T-helper 1 cell treated with Interleukin-12 subunit alpha and Interleukin-12 subunit beta and Interleukin-4 antibody, amounts not matched to agents 30 μg/mL and 1 μg/mL, for 36 hours (primary cell): ENCODE results near the gene GAS7.

Experiments
- H3K27ac Mint-ChIP-seq: one replicate; pipeline ENCODE4 v1.8.0; 2021; ENCODE audit warnings: mild to moderate bottlenecking, mixed read lengths
- H3K27me3 Mint-ChIP-seq: one replicate; pipeline ENCODE4 v1.8.0; 2021; ENCODE audit warnings: low read depth, mixed read lengths
- H3K36me3 Mint-ChIP-seq: one replicate; pipeline ENCODE4 v1.8.0; 2021; ENCODE audit warnings: low read depth, mixed read lengths
- H3K4me1 Mint-ChIP-seq: one replicate; pipeline ENCODE4 v1.8.0; 2021; ENCODE audit warnings: low read depth, mixed read lengths
- H3K4me3 Mint-ChIP-seq: one replicate; pipeline ENCODE4 v1.8.0; 2021; ENCODE audit warnings: mild to moderate bottlenecking, moderate library complexity, mixed read lengths
- H3K9me3 Mint-ChIP-seq: one replicate; pipeline ENCODE4 v1.8.0; 2021; ENCODE audit warnings: mixed read lengths

Gene GAS7

GRCh38 chr17:9908649-9909042 lies 289.8 kb downstream of the GAS7 start:
- H3K27me3 Mint-ChIP-seq: no peaks in the 10 kb centered on the region

GRCh38 chr17:9907883-9908648 lies 290.3 kb downstream of the GAS7 start:
- no peaks in the 10 kb centered on the region for H3K4me1 Mint-ChIP-seq
- H3K27ac Mint-ChIP-seq: no peak overlapping the region
- H3K27me3 Mint-ChIP-seq: no peaks in the 10 kb centered on the region
- H3K4me3 Mint-ChIP-seq: no peak overlapping the region
- no peaks in the 10 kb centered on the region for H3K36me3 Mint-ChIP-seq
- no peaks in the 10 kb centered on the region for H3K9me3 Mint-ChIP-seq

More at GRCh38 chr17:9908649-9909042, 289.8 kb downstream of the GAS7 start:
- no peaks in the 10 kb centered on the region for H3K4me1 Mint-ChIP-seq
- no peaks in the 10 kb centered on the region for H3K36me3 Mint-ChIP-seq
- no peaks in the 10 kb centered on the region for H3K9me3 Mint-ChIP-seq
- no peak overlapping the region for H3K27ac Mint-ChIP-seq
- H3K4me3 Mint-ChIP-seq: no peak overlapping the region

GRCh38 chr17:9907131-9907530 lies 291.3 kb downstream of the GAS7 start:
- Mint-ChIP-seq H3K9me3 (no peaks in the 10 kb centered on the region), H3K27ac (no peak overlapping the region), H3K4me3 (no peak overlapping the region), H3K4me1 (no peaks in the 10 kb centered on the region), H3K36me3 (no peaks in the 10 kb centered on the region), H3K27me3 (no peaks in the 10 kb centered on the region)

- Mint-ChIP-seq H3K9me3 (no peaks in the 10 kb centered on the region), H3K4me3 (no peak overlapping the region), H3K4me1 (no peaks in the 10 kb centered on the region), H3K27me3 (no peaks in the 10 kb centered on the region), H3K27ac (no peak overlapping the region), H3K36me3 (no peaks in the 10 kb centered on the region)
Observed at GRCh38 chr17:9906616-9907015, 291.8 kb downstream of the GAS7 start.

GRCh38 chr17:9905902-9906301 lies 292.5 kb downstream of the GAS7 start:
- H3K4me3 Mint-ChIP-seq: no peak overlapping the region
- H3K27ac Mint-ChIP-seq: no peak overlapping the region
- no peaks in the 10 kb centered on the region for H3K9me3 Mint-ChIP-seq
- H3K27me3 Mint-ChIP-seq: no peaks in the 10 kb centered on the region
- no peaks in the 10 kb centered on the region for H3K4me1 Mint-ChIP-seq
- H3K36me3 Mint-ChIP-seq: no peaks in the 10 kb centered on the region

- Mint-ChIP-seq H3K4me3 (no peak within 1 kb of the TSS), H3K9me3 (no peaks in the 10 kb centered on the region), H3K27ac (no peak within 1 kb of the TSS), H3K36me3 (no peaks in the 10 kb centered on the region), H3K4me1 (no peaks in the 10 kb centered on the region), H3K27me3 (no peaks in the 10 kb centered on the region)
Observed at GRCh38 chr17:9905078-9905415, 293.4 kb downstream of the GAS7 start, which contains the start of gene RCVRN. RCVRN (minus strand) TSS chr17:9905271; CDS start chr17:9905180, 91 bp downstream.

- Mint-ChIP-seq H3K4me1 (no peaks in the 10 kb centered on the region), H3K36me3 (no peaks in the 10 kb centered on the region), H3K4me3 (no peak overlapping the region), H3K27me3 (no peaks in the 10 kb centered on the region), H3K9me3 (no peaks in the 10 kb centered on the region), H3K27ac (no peak overlapping the region)
Observed at GRCh38 chr17:9904277-9905077, 293.9 kb downstream of the GAS7 start.

GRCh38 chr17:9902120-9902519 lies 296.3 kb downstream of the GAS7 start:
- H3K27ac Mint-ChIP-seq: no peak overlapping the region
- H3K4me1 Mint-ChIP-seq: no peaks in the 10 kb centered on the region
- no peak overlapping the region for H3K4me3 Mint-ChIP-seq
- no peaks in the 10 kb centered on the region for H3K36me3 Mint-ChIP-seq
- H3K9me3 Mint-ChIP-seq: no peaks in the 10 kb centered on the region
- H3K27me3 Mint-ChIP-seq: no peaks in the 10 kb centered on the region

GRCh38 chr17:9900784-9901183 lies 297.6 kb downstream of the GAS7 start:
- H3K27me3 Mint-ChIP-seq: no peaks in the 10 kb centered on the region
- no peak overlapping the region for H3K27ac Mint-ChIP-seq
- no peaks in the 10 kb centered on the region for H3K9me3 Mint-ChIP-seq
- no peaks in the 10 kb centered on the region for H3K4me1 Mint-ChIP-seq
- H3K4me3 Mint-ChIP-seq: no peak overlapping the region
- H3K36me3 Mint-ChIP-seq: no peaks in the 10 kb centered on the region

- no peaks in the 10 kb centered on the region for H3K27me3 Mint-ChIP-seq
- H3K9me3 Mint-ChIP-seq: no peaks in the 10 kb centered on the region
- no peak overlapping the region for H3K27ac Mint-ChIP-seq
- H3K4me3 Mint-ChIP-seq: no peak overlapping the region
- no peaks in the 10 kb centered on the region for H3K4me1 Mint-ChIP-seq
- H3K36me3 Mint-ChIP-seq: no peaks in the 10 kb centered on the region
Observed at GRCh38 chr17:9900044-9900594, 298.3 kb downstream of the GAS7 start.

GRCh38 chr17:9899280-9900043 lies 298.9 kb downstream of the GAS7 start:
- Mint-ChIP-seq H3K36me3 (no peaks in the 10 kb centered on the region), H3K4me1 (no peaks in the 10 kb centered on the region), H3K27ac (no peak overlapping the region)

GRCh38 chr17:9898812-9899211 lies 299.6 kb downstream of the GAS7 start:
- Mint-ChIP-seq H3K27me3 (no peaks in the 10 kb centered on the region), H3K4me3 (no peak overlapping the region), H3K27ac (no peak overlapping the region)

More at GRCh38 chr17:9899280-9900043, 298.9 kb downstream of the GAS7 start:
- no peak overlapping the region for H3K4me3 Mint-ChIP-seq
- H3K27me3 Mint-ChIP-seq: no peaks in the 10 kb centered on the region
- no peaks in the 10 kb centered on the region for H3K9me3 Mint-ChIP-seq

GRCh38 chr17:9897372-9897968 lies 300.9 kb downstream of the GAS7 start:
- Mint-ChIP-seq H3K9me3 (no peaks in the 10 kb centered on the region), H3K4me3 (no peak overlapping the region), H3K27ac (no peak overlapping the region), H3K27me3 (no peaks in the 10 kb centered on the region), H3K4me1 (no peaks in the 10 kb centered on the region), H3K36me3 (no peaks in the 10 kb centered on the region)

More at GRCh38 chr17:9898812-9899211, 299.6 kb downstream of the GAS7 start:
- Mint-ChIP-seq H3K9me3 (no peaks in the 10 kb centered on the region), H3K4me1 (no peaks in the 10 kb centered on the region), H3K36me3 (no peaks in the 10 kb centered on the region)

GRCh38 chr17:9895923-9896322 lies 302.5 kb downstream of the GAS7 start:
- Mint-ChIP-seq H3K36me3 (no peaks in the 10 kb centered on the region), H3K4me3 (no peak overlapping the region), H3K27me3 (no peaks in the 10 kb centered on the region), H3K4me1 (no peaks in the 10 kb centered on the region), H3K9me3 (no peaks in the 10 kb centered on the region), H3K27ac (no peak overlapping the region)
